Measurements from ENCODE around the gene LYSET.
"Not testable (repeated sequence)": the region's sequence is repeated elsewhere in the genome, so short reads cannot be mapped to it uniquely, and the experiment has no call there.

Gene LYSET

GRCh38 chr14:93219103-93219726 lies 34.1 kb downstream of the LYSET start:
- no peak for DNase-seq (ENCODE audit: low read depth in 4 of 4, low spot score in 1 of 4)

DNA sequence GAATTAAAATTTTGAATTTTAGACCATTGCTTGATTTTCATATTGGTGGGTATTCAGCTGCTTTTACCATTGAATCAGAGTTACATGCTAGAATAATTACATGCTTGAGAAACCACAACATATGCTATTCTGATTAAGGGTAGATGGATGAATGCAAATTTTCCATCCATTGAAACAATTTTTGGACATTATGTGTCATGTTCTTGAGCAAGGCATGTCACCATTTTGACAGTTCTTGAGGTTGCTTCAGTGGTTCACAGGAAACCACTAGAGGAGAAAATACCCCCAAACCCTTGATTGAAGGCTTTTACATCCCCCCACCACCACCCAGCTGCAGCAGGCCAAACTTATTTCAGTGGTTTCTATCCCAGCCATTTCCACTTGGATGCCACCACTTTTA lies 35.4 kb downstream of the LYSET start:
- no peak for DNase-seq (ENCODE audit: low read depth in 4 of 4, low spot score in 1 of 4)

DNA sequence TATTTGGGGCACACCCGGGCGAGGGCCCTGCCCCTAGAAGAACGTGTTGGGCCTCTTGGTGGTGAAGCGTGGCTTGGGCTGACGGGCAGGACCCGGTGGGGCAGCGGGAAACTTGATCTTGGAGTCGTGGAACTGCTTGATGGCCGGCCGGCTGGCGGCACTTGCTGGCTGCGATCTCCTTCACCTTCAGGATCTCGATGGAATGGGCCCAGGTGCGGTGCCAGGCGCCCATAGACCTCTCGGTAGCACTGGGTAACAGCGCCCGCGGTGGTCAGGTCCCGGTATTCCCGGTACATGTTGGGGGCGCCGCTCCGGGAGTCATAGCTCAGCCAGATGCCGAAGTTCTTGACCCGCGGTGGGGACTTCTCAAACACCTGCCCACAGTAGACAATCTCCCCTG lies 38.4 kb downstream of the LYSET start:
- no peak for DNase-seq (ENCODE audit: low read depth in 4 of 4, low spot score in 1 of 4)

GRCh38 chr14:93228550-93228949 lies 43.4 kb downstream of the LYSET start:
- DNase-seq (ENCODE audit: low read depth in 4 of 4, low spot score in 1 of 4): no peak

DNA sequence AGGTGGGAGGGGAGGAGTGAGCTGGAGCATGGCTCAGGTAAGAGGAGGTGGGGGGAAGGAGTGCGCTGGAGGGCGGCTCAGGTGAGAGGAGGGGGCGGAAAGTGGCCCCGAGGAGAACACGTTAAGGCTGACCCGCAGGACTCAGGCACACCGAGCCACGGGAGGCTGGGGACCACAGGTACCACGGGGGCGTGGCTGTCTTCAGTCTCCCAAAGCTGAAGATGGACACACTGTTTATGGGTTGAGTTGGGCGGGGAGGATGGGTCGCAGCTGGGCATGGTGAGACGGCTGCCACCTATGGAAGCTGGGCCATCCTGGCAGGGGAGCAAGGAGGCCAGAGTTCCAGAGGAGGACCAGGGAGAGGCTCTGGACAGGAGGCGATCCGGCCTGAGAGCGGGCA lies 45.4 kb downstream of the LYSET start:
- DNase-seq (ENCODE audit: low read depth in 4 of 4, low spot score in 1 of 4): no peak

DNA sequence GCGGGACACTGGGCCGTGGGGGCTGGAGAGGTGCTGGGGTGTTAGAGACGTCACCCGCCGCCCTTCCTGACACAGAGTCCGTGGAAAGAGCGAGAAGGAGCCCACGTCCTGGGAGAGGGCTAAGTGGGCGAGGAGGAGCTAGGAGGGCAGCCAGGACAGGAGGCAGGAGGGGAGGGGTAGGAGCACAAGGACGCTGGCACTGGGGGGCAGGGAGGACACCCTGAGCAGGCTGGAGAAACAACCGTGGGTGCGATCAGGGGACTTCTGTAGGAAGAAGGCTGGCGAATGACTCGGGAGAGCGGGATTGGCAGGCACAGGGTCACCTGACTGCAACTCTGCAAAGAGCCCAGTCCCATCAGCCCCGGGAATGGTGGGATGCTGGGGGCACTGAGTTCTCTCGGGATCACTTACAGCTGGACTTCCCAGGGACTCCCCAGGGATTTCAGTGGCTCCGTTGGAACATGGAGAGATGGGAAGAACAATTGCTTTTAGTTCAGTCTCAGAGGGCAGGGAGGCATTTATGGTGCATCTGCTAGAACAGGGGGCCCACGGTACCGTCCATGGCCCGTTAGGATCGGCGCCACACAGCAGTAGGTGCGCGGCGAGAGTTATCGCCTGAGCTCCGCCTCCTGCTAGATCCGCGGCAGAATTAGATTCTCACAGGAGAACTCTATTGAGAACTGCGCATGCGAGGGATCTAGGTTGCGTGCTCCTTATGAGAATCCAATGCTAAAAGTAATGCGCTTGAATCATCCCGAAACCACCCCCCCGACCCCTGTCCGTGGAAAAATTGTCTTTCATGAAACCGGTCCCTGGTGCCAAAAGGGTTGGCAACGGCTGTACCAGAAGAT lies 46.2 kb downstream of the LYSET start:
- no peak for DNase-seq (ENCODE audit: low read depth in 4 of 4, low spot score in 1 of 4)

- no peak for DNase-seq (ENCODE audit: low read depth in 4 of 4, low spot score in 1 of 4)
Measured at GRCh38 chr14:93232159-93232558, 47.0 kb downstream of the LYSET start.

GRCh38 chr14:93233078-93233477 lies 48.0 kb downstream of the LYSET start:
- not testable (repeated sequence) for DNase-seq (ENCODE audit: low read depth in 4 of 4, low spot score in 1 of 4)

- DNase-seq (ENCODE audit: low read depth in 4 of 4, low spot score in 1 of 4): no peak
Measured at GRCh38 chr14:93234798-93235197, 49.7 kb downstream of the LYSET start.

Measured in stimulated activated CD4-positive, alpha-beta T cell treated with anti-CD3 and anti-CD28 coated beads, Interleukin-1b, Interleukin-23, amount 100 ng/mL, for 24 hours (primary cell).